Ishikawa (cell line): ENCODE measurements around the gene DENND1A.

ENCODE experiments used
- CEBPB ChIP-seq: IDR thresholded peaks from 2 replicates; pipeline ENCODE4 v1.6.1; 2012
- CREB1 ChIP-seq: IDR thresholded peaks from 2 replicates; pipeline ENCODE4 v1.6.1; 2012; ENCODE audit warnings: low read depth
- EGR1 ChIP-seq: IDR thresholded peaks from 2 replicates; pipeline ENCODE4 v1.6.1; 2012
- EP300 ChIP-seq: IDR thresholded peaks from 2 replicates; pipeline ENCODE4 v1.6.1; 2012; ENCODE audit warnings: borderline replicate concordance
- FOXM1 ChIP-seq: IDR thresholded peaks from 2 replicates; pipeline ENCODE4 v1.6.1; 2012; ENCODE audit warnings: low read depth, borderline replicate concordance
- MAX ChIP-seq: IDR thresholded peaks from 2 replicates; pipeline ENCODE4 v1.6.1; 2012
- NFIC ChIP-seq: IDR thresholded peaks from 2 replicates; pipeline ENCODE4 v1.6.1; 2012
- RAD21 ChIP-seq: IDR thresholded peaks from 2 replicates; pipeline ENCODE4 v1.6.1; 2012; ENCODE audit warnings: low read depth
- TAF1 ChIP-seq: IDR thresholded peaks from 2 replicates; pipeline ENCODE4 v1.6.1; 2012; ENCODE audit warnings: low read depth, mild to moderate bottlenecking
- TEAD4 ChIP-seq: IDR thresholded peaks from 2 replicates; pipeline ENCODE4 v1.6.1; 2012
- USF1 ChIP-seq: IDR thresholded peaks from 2 replicates; pipeline ENCODE4 v1.6.1; 2012
- YY1 ChIP-seq: IDR thresholded peaks from 2 replicates; pipeline ENCODE4 v1.6.1; 2012; ENCODE audit warnings: low read depth
- ZBTB7A ChIP-seq: IDR thresholded peaks from 2 replicates; pipeline ENCODE4 v1.6.1; 2012; ENCODE audit warnings: low read depth
- TF ChIP-seq, protein P1 (sequence below): IDR thresholded peaks from 2 replicates; pipeline ENCODE4 v1.6.1; 2012; ENCODE audit warnings: low read depth, mild to moderate bottlenecking

DNA sequence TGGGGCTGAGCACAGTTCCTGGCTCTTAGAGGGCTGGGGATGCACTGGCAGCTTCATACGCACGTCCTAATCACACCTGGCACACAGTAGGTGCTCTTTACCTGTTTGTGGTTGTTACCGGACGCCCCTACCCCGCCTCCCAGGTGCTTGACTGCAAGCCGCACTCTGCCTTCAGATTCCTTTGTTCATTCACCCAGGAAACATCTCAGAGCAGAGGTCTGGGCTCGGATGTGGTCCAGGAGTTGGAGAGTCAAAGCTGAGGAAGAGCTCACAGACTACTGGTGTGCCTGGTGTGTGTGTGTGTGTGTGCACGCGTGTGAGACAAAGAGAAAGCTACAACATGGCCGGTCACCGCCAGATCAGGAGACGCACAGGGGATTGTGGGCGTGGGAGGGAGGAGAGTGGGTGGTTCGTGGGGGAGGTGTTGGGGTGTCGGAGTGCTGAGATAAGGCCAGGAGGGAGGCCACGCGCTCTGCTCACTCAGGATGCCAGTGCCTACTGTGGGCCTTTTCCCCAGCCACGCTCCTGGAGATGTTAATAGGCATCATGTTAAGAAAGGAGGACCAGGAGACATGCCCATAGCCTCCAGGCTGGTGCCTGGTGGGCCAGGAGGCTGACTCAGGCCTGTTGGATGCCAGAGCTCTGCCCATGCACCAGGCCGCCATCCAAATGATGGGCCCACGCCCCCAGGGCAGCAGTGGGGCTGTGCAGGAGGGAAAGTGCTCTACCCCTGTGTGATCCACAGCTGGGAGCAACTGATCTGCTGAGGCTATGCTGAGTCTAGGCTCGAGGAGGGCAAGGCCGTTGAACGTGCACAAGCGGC is 534.0 kb downstream of the DENND1A start:
- no peak for TF ChIP-seq TEAD4
- TF ChIP-seq, protein P1, sequence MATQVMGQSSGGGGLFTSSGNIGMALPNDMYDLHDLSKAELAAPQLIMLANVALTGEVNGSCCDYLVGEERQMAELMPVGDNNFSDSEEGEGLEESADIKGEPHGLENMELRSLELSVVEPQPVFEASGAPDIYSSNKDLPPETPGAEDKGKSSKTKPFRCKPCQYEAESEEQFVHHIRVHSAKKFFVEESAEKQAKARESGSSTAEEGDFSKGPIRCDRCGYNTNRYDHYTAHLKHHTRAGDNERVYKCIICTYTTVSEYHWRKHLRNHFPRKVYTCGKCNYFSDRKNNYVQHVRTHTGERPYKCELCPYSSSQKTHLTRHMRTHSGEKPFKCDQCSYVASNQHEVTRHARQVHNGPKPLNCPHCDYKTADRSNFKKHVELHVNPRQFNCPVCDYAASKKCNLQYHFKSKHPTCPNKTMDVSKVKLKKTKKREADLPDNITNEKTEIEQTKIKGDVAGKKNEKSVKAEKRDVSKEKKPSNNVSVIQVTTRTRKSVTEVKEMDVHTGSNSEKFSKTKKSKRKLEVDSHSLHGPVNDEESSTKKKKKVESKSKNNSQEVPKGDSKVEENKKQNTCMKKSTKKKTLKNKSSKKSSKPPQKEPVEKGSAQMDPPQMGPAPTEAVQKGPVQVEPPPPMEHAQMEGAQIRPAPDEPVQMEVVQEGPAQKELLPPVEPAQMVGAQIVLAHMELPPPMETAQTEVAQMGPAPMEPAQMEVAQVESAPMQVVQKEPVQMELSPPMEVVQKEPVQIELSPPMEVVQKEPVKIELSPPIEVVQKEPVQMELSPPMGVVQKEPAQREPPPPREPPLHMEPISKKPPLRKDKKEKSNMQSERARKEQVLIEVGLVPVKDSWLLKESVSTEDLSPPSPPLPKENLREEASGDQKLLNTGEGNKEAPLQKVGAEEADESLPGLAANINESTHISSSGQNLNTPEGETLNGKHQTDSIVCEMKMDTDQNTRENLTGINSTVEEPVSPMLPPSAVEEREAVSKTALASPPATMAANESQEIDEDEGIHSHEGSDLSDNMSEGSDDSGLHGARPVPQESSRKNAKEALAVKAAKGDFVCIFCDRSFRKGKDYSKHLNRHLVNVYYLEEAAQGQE, result no peak
- TF ChIP-seq USF1, result no peak
- no peak for TF ChIP-seq FOXM1
- no peak for TF ChIP-seq EP300
- TF ChIP-seq RAD21, result no peak
- no peak for TF ChIP-seq NFIC
- no peak for TF ChIP-seq EGR1
- no peak for TF ChIP-seq MAX
- no peak for TF ChIP-seq CEBPB
- TF ChIP-seq TAF1, result no peak
- no peak for TF ChIP-seq CREB1
- no peak for TF ChIP-seq YY1
- no peak for TF ChIP-seq ZBTB7A
